Keratinocyte (primary cell): ENCODE results near the gene PDZD7. TPM values are rescaled to one million over a fixed set of nuclear protein-coding genes. Genes with fewer than 3 reads are reported as not detected.

Source experiments
- DNase-seq: peaks from one replicate; pipeline ENCODE4 v3.0.0-alpha.2; 2011; ENCODE audit warnings: low read depth, missing footprints, low spot score
- FAIRE-seq: peaks from 2 replicates; lab custom pipeline; 2011; peaks lifted over from hg19 to GRCh38; lab: Jason Lieb, UNC
- H2AFZ ChIP-seq: 2 replicates; pipeline ENCODE4 v1.6.0; 2012; ENCODE audit warnings: low read length, control low read depth, inconsistent platforms; ENCODE audit not compliant: control insufficient read depth
- H3K27ac ChIP-seq: 2 replicates; pipeline ENCODE4 v1.5.1; 2011; ENCODE audit warnings: low read length; ENCODE audit not compliant: control insufficient read depth, insufficient read depth
- H3K27me3 ChIP-seq: 3 replicates; pipeline ENCODE4 v1.6.0; 2011; ENCODE audit warnings: low read length; ENCODE audit not compliant: control insufficient read depth, insufficient read depth; ENCODE audit errors: extremely low read depth
- H3K36me3 ChIP-seq, 2 experiments: 2 replicates in 1 of 2; 3 replicates in 1 of 2; pipeline ENCODE4 v1.5.1; 2011; ENCODE audit warnings: low read length in 2 of 2, mild to moderate bottlenecking in 1 of 2; ENCODE audit not compliant: control insufficient read depth in 2 of 2, insufficient read depth in 2 of 2; ENCODE audit errors: extremely low read depth in 1 of 2
- H3K4me1 ChIP-seq: 3 replicates; pipeline ENCODE4 v1.5.1; 2011; ENCODE audit warnings: low read length; ENCODE audit not compliant: control insufficient read depth, insufficient read depth; ENCODE audit errors: extremely low read depth
- H3K4me2 ChIP-seq: 3 replicates; pipeline ENCODE4 v1.6.0; 2011; ENCODE audit warnings: low read depth, low read length; ENCODE audit not compliant: control insufficient read depth, insufficient read depth; ENCODE audit errors: extremely low read depth
- H3K4me3 ChIP-seq, 3 experiments: fragments of 200-600 bp in 1 of 3; sonication (generic) in 1 of 3; 2 replicates in 2 of 3; 3 replicates in 1 of 3; pipeline ENCODE4 v1.5.1; 2011 to 2016; ENCODE audit warnings: low read length in 3 of 3, mild to moderate bottlenecking in 3 of 3, control low read depth in 2 of 3, inconsistent platforms in 1 of 3, low read depth in 1 of 3, mixed read lengths in 1 of 3, mixed run types in 1 of 3, moderate library complexity in 1 of 3; ENCODE audit not compliant: control insufficient read depth in 2 of 3, insufficient read depth in 2 of 3; ENCODE audit errors: extremely low read depth in 1 of 3
- H3K79me2 ChIP-seq: 2 replicates; pipeline ENCODE4 v1.6.0; 2012; ENCODE audit warnings: low read length; ENCODE audit not compliant: control insufficient read depth, insufficient read depth
- H3K9ac ChIP-seq: 3 replicates; pipeline ENCODE4 v1.6.0; 2011; ENCODE audit warnings: low read length; ENCODE audit not compliant: control insufficient read depth, insufficient read depth; ENCODE audit errors: extremely low read depth
- H3K9me1 ChIP-seq: 3 replicates; pipeline ENCODE4 v1.6.0; 2011; ENCODE audit warnings: low read length; ENCODE audit not compliant: control insufficient read depth, insufficient read depth; ENCODE audit errors: extremely low read depth
- H3K9me3 ChIP-seq: 2 replicates; pipeline ENCODE4 v1.5.1; 2012; ENCODE audit warnings: low read depth, low read length; ENCODE audit not compliant: control insufficient read depth
- H4K20me1 ChIP-seq: 3 replicates; pipeline ENCODE4 v1.6.0; 2011; ENCODE audit warnings: low read length; ENCODE audit not compliant: control insufficient read depth, insufficient read depth; ENCODE audit errors: extremely low read depth
- EZH2 ChIP-seq: IDR thresholded peaks from one replicate; pipeline ENCODE4 v1.6.1; 2012; ENCODE audit warnings: inconsistent platforms, mild to moderate bottlenecking, low read length, moderate library complexity
- dilution Hi-C: fragments of 300-500 bp; cut with MboI; formaldehyde crosslinking; loops from one replicate; pipeline ENCODE4 v1.7.0; 2020; ENCODE audit warnings: low sequenced_read_pairs; ENCODE audit not compliant: extremely low pct_ligation_motif_present
- polyA plus RNA-seq, 5 experiments: library from polyadenylated mRNA; depleted of rRNA in 3 of 5; stranded (reverse) in 3 of 5; stranded (forward) in 1 of 5; unstranded in 1 of 5; fragments of >200 nt; gene quantifications; 1 replicate in 1 of 5; 2 replicates in 3 of 5; 3 replicates in 1 of 5; pipeline versions ENCODE4 v1.2.1 to v1.2.3, GENCODE V29; 2011 to 2012; ENCODE audit warnings: missing spikeins in 2 of 5, low read depth in 1 of 5, low replicate concordance in 1 of 5
- TF ChIP-seq, protein P1 (sequence below), 3 experiments: IDR thresholded peaks in 1 of 3; conservative IDR thresholded peaks in 1 of 3; optimal IDR thresholded peaks in 1 of 3; 2 replicates in 2 of 3; 3 replicates in 1 of 3; pipeline versions ENCODE3 to v1.5.1; 2011; ENCODE audit warnings: low read length in 3 of 3, mild to moderate bottlenecking in 3 of 3, moderate library complexity in 2 of 3, control low read depth in 1 of 3, inconsistent platforms in 1 of 3; ENCODE audit not compliant: insufficient read depth in 2 of 3; ENCODE audit errors: extremely low read depth in 1 of 3

PDZD7 gene
- polyA plus RNA-seq, 1 donor (not counting 4 experiments of a cell fraction or from before 2014, with no cell fraction given), result 0.54 TPM

DNA sequence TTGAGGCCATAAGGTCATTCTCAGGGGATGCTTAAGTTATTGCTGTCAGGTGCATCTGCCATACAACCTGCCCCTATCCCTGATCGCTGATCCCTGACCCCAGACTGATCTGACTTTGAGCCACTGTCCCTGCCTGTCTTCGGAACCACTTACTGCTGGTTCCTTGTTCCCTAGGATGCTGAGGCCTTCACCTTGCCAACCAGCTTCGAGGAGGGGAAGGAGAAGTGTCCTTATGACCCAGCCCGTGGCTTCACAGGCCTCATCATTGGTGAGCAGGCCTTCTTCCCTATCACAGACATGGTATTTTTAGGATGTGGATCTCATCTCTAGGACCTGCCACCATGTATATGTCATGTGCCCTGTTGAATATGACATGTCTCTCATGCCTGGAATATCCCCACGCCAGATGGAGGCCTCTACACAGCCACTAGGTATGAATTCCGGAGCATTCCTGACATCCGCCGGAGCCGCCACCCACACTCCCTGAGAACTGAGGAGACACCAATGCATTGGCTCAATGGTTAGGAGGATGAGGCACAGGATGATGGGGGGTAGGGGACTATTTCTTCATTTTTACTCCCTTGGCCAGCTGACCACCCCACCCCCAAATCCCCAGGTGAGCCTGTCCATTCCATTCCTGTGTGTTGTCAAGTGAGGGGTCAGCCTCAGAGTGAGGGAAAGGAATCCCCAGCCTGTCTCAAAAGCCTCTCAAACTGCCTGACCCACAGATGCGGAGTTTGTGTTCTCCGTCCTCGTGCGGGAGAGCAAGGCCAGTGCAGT lies 52.6 kb downstream of the PDZD7 start:
- H2AFZ ChIP-seq, result no peak overlapping the region
- DNase-seq (no peak), FAIRE-seq (no peak)
- no peaks in the 10 kb centered on the region for H3K4me1 ChIP-seq
- H3K9me1 ChIP-seq, result no peaks in the 10 kb centered on the region
- H3K27me3 ChIP-seq, result no peaks in the 10 kb centered on the region
- no peak overlapping the region for H3K4me3 ChIP-seq
- H4K20me1 ChIP-seq, result no peaks in the 10 kb centered on the region
- dilution Hi-C loops, result no loop called here
- no peak overlapping the region for H3K9ac ChIP-seq
- H3K27ac ChIP-seq, result no peak overlapping the region
- peaks cover 7 to 15% of the 10 kb centered on the region in 2 experiments for H3K36me3 ChIP-seq
- H3K79me2 ChIP-seq, result no peaks in the 10 kb centered on the region
- TF ChIP-seq, protein P1, sequence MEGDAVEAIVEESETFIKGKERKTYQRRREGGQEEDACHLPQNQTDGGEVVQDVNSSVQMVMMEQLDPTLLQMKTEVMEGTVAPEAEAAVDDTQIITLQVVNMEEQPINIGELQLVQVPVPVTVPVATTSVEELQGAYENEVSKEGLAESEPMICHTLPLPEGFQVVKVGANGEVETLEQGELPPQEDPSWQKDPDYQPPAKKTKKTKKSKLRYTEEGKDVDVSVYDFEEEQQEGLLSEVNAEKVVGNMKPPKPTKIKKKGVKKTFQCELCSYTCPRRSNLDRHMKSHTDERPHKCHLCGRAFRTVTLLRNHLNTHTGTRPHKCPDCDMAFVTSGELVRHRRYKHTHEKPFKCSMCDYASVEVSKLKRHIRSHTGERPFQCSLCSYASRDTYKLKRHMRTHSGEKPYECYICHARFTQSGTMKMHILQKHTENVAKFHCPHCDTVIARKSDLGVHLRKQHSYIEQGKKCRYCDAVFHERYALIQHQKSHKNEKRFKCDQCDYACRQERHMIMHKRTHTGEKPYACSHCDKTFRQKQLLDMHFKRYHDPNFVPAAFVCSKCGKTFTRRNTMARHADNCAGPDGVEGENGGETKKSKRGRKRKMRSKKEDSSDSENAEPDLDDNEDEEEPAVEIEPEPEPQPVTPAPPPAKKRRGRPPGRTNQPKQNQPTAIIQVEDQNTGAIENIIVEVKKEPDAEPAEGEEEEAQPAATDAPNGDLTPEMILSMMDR (optimal IDR thresholded peaks at IDR 0.05 in 1 of 3, IDR thresholded peaks at IDR 0.05 in 1 of 3, conservative IDR thresholded peaks at IDR 0.05 in 1 of 3; ENCODE audit: extremely low read depth in 1 of 3, insufficient read depth in 2 of 3, low read length in 3 of 3), result no peak
- TF ChIP-seq EZH2, result no peak
- no peaks in the 10 kb centered on the region for H3K9me3 ChIP-seq
- H3K4me2 ChIP-seq, result no peak overlapping the region

DNA sequence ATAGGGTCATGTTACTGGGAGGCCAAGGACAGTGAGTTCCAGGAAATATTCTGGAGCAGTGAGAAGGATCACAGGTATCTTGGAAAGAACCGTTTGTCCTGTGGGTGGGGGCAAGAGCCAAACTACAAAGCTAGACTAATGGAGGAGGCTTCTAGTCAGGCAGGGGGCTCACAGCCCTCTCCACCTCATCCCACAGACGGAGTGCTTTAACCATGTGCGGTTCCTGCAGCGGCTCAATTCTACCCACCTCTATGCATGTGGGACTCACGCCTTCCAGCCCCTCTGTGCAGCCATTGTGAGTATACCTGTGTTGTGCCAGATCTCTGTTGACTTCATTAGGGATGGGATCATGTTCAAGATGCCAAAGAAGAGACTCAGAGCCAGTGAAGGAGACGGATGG lies 53.5 kb downstream of the PDZD7 start:
- no peaks in the 10 kb centered on the region for H3K9me1 ChIP-seq
- TF ChIP-seq EZH2, result no peak
- TF ChIP-seq, protein P1 (optimal IDR thresholded peaks at IDR 0.05 in 1 of 3, IDR thresholded peaks at IDR 0.05 in 1 of 3, conservative IDR thresholded peaks at IDR 0.05 in 1 of 3; ENCODE audit: extremely low read depth in 1 of 3, insufficient read depth in 2 of 3, low read length in 3 of 3), result no peak

More for the DNA sequence above, 53.5 kb downstream of the PDZD7 start:
- no peak overlapping the region for H3K4me3 ChIP-seq
- H4K20me1 ChIP-seq, result no peaks in the 10 kb centered on the region
- H3K27ac ChIP-seq, result no peak overlapping the region
- H3K27me3 ChIP-seq, result no peaks in the 10 kb centered on the region
- no peaks in the 10 kb centered on the region for H3K79me2 ChIP-seq
- H2AFZ ChIP-seq, result no peak overlapping the region
- no peak overlapping the region for H3K9ac ChIP-seq
- dilution Hi-C loops, result no loop called here
- H3K4me1 ChIP-seq, result no peaks in the 10 kb centered on the region
- H3K36me3 ChIP-seq, result peaks cover 7% of the 10 kb centered on the region in 2 experiments
- FAIRE-seq, result no peak
- no peaks in the 10 kb centered on the region for H3K9me3 ChIP-seq
- no peak for DNase-seq
- no peak overlapping the region for H3K4me2 ChIP-seq
